ENCODE data around the gene GDF15.

The GDF15 gene

GRCh38 chr19:18433015-18433691 is 47.2 kb downstream of the GDF15 start (continued):
- TF ChIP-seq SP3 (tag by site-specific recombination; IDR thresholded peaks at IDR 0.05), result peak; percentile 79
- TF ChIP-seq PRDM6 (tag by site-specific recombination; IDR thresholded peaks at IDR 0.05), result no peak
- no peak for TF ChIP-seq ZNF658 (tag by site-specific recombination; IDR thresholded peaks at IDR 0.05)
- TF ChIP-seq ZNF266 (tag by site-specific recombination; IDR thresholded peaks at IDR 0.05; ENCODE audit: low read depth), result no peak
- no peak for TF ChIP-seq ZNF23 (tag by site-specific recombination; IDR thresholded peaks at IDR 0.05; ENCODE audit: borderline replicate concordance)
- no peak for TF ChIP-seq ZNF624 (tag by site-specific recombination; IDR thresholded peaks at IDR 0.05)
- TF ChIP-seq OVOL3 (tag by site-specific recombination; IDR thresholded peaks at IDR 0.05), result peak; percentile 48; the same call in 1 of the 2 replicates
- no peak for TF ChIP-seq ZNF248 (tag by site-specific recombination; IDR thresholded peaks at IDR 0.05)
- no peak for TF ChIP-seq ZNF354C (tag by site-specific recombination; IDR thresholded peaks at IDR 0.05; ENCODE audit: borderline replicate concordance, low read depth)
- peak; percentile 88 for TF ChIP-seq PRDM10 (tag by site-specific recombination; IDR thresholded peaks at IDR 0.05)
- no peak for TF ChIP-seq ZNF184 (tag by site-specific recombination; IDR thresholded peaks at IDR 0.05)
- peak; percentile 49 for TF ChIP-seq WT1 (tag by site-specific recombination; IDR thresholded peaks at IDR 0.05)
- TF ChIP-seq ZNF830 (tag by site-specific recombination; IDR thresholded peaks at IDR 0.05; ENCODE audit: low read depth), result no peak
- peak; percentile 89 for TF ChIP-seq SP2 (tag by site-specific recombination; IDR thresholded peaks at IDR 0.05)
- peak; percentile 72 for TF ChIP-seq IKZF3 (tag by site-specific recombination; IDR thresholded peaks at IDR 0.05)
- TF ChIP-seq ZNF600 (tag by site-specific recombination; IDR thresholded peaks at IDR 0.05), result peak; percentile 75; the same call in 1 of the 2 replicates
- peak; percentile 93 for TF ChIP-seq GLIS2 (tag by site-specific recombination; IDR thresholded peaks at IDR 0.05)
- TF ChIP-seq ZNF280D (tag by site-specific recombination; IDR thresholded peaks at IDR 0.05), result no peak
- no peak for TF ChIP-seq FEZF1 (tag by site-specific recombination; IDR thresholded peaks at IDR 0.05)
- no peak for TF ChIP-seq ZNF558 (tag by site-specific recombination; IDR thresholded peaks at IDR 0.05)
- TF ChIP-seq ZNF350 (tag by site-specific recombination; IDR thresholded peaks at IDR 0.05), result no peak
- TF ChIP-seq ZNF513 (tag by site-specific recombination; IDR thresholded peaks at IDR 0.05), result no peak; the same call in 1 of the 2 replicates
- TF ChIP-seq ZNF514 (tag by site-specific recombination; IDR thresholded peaks at IDR 0.05), result no peak
- TF ChIP-seq ZNF580 (tag by site-specific recombination; IDR thresholded peaks at IDR 0.05), result 0 out of 2 replicates have a peak, but pooled peaks have one; percentile 55
- no peak for TF ChIP-seq ZNF701 (tag by site-specific recombination; IDR thresholded peaks at IDR 0.05)
- TF ChIP-seq GLIS1 (tag by site-specific recombination; IDR thresholded peaks at IDR 0.05), result peak; percentile 88
- TF ChIP-seq ZNF76 (tag by site-specific recombination; IDR thresholded peaks at IDR 0.05; ENCODE audit: borderline replicate concordance, low read depth), result peak; percentile 71
- peak; percentile 97 for TF ChIP-seq ZBTB8A (tag by site-specific recombination; IDR thresholded peaks at IDR 0.05)
